Measurements from ENCODE around the gene WDCP.

The WDCP gene

DNA sequence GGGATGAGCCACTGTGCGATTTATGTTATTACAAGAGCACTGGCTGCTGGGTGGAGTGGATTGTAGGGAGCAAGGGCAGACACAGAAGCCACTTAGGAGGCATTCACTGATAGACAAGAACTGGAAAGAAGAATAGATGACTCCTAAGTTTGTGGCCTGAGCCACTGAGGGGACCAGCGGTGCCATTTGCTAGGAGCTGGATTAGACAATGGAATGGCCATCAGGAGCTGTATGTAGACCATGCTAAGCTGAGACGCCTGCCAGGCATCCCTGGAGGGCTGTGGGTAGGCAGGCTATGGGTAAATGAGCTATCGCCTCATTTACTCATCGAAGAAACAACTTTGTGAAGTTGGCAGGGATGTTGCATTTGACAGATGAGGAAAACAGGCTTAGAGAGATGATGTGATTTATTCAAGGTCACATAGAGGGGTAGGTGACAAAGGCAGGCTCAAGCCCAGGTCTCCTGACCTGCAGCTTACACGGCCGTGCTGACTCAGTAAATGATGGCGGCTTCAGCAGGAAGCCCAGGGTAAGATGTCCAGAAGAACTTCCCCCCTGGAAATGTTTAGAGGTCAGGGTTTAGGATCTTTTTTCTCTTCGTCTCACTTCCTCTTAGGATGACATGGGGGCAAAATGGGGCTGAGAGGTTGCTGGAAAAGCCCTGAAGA, 34.5 kb downstream of the WDCP start:
- no peak overlapping the region for H3K4me2 ChIP-seq (ENCODE audit: low read length)
- H2AFZ ChIP-seq (ENCODE audit: low read length) = no peak overlapping the region
- no peaks in the 10 kb centered on the region for H3K36me3 ChIP-seq (ENCODE audit: insufficient read depth, low read length)
- no peaks in the 10 kb centered on the region for H4K20me1 ChIP-seq (ENCODE audit: insufficient read depth, low read length)
- no peaks in the 10 kb centered on the region for H3K79me2 ChIP-seq (ENCODE audit: insufficient read depth, low read length)
- H3K9ac ChIP-seq (ENCODE audit: low read length) = no peak overlapping the region
- peaks cover 3% of the 10 kb centered on the region; the same call in 1 of the 2 replicates for H3K27me3 ChIP-seq (ENCODE audit: insufficient read depth, low read length)
- H3K27ac ChIP-seq (ENCODE audit: low read depth, low read length, poor library complexity, severe bottlenecking) = no peak overlapping the region
- no peaks in the 10 kb centered on the region for H3K4me1 ChIP-seq (ENCODE audit: insufficient read depth, low read length, severe bottlenecking)
- no peak overlapping the region for H3K4me3 ChIP-seq (ENCODE audit: low read depth, low read length, poor library complexity, severe bottlenecking)
- no peak for TF ChIP-seq EZH2 (IDR thresholded peaks at IDR 0.05; ENCODE audit: borderline replicate concordance, low read length)
- TF ChIP-seq, protein P1, sequence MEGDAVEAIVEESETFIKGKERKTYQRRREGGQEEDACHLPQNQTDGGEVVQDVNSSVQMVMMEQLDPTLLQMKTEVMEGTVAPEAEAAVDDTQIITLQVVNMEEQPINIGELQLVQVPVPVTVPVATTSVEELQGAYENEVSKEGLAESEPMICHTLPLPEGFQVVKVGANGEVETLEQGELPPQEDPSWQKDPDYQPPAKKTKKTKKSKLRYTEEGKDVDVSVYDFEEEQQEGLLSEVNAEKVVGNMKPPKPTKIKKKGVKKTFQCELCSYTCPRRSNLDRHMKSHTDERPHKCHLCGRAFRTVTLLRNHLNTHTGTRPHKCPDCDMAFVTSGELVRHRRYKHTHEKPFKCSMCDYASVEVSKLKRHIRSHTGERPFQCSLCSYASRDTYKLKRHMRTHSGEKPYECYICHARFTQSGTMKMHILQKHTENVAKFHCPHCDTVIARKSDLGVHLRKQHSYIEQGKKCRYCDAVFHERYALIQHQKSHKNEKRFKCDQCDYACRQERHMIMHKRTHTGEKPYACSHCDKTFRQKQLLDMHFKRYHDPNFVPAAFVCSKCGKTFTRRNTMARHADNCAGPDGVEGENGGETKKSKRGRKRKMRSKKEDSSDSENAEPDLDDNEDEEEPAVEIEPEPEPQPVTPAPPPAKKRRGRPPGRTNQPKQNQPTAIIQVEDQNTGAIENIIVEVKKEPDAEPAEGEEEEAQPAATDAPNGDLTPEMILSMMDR (IDR thresholded peaks at IDR 0.05; ENCODE audit: low read length) = no peak
- no peaks in the 10 kb centered on the region for H3K9me3 ChIP-seq (ENCODE audit: low read length)
- H3F3A ChIP-seq (ENCODE audit: insufficient read depth, low read length) = no peaks in the 10 kb centered on the region
- no peaks in the 10 kb centered on the region for H3K9me2 ChIP-seq (ENCODE audit: low read depth, low read length)

DNA sequence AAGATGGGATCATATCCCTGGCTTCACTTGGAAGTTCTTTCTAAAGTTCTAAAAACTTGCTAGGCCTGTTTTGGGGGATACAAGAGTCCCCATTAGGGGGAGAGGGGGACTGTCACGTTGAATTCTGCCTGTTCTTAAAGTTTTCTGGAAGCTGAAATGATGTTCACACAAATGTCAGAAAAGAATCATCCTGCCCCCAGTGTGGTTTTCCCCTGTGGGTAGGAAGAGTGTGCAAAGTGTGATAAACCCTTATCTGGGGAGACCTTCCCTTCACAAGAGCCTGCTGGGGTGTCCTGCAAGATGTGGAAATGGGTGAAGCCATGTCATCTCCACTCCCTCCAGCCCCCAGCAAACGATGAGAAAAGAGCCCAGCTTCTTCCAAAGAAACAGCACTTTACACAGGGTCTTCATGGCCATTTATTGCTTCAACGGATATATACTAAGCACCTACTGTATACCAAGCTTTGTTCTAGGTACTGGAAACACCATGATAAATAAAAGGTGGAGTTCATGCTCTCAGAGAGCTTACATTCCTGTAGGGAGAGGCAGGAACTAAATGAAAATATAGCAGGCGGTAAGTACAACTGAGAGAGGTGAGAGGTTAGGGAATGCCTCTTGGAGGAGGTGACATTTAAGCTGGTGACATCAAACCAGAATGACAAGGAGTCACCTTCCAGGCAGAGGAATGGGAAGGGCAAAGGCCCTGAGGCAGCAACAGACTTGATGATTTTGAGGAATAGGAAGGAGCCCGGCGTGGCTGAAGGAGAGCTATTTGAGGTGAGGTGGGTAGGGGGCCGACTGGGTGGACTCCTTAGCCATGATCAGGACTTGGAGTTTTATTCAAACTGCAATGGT, 35.7 kb downstream of the WDCP start:
- Histone ChIP-seq H2AFZ (ENCODE audit: low read length) (no peak overlapping the region), H3K9me2 (ENCODE audit: low read depth, low read length) (no peaks in the 10 kb centered on the region), H3F3A (ENCODE audit: insufficient read depth, low read length) (no peaks in the 10 kb centered on the region), H3K4me2 (ENCODE audit: low read length) (no peak overlapping the region), H3K9me3 (ENCODE audit: low read length) (no peaks in the 10 kb centered on the region), H3K9ac (ENCODE audit: low read length) (no peak overlapping the region), H3K4me3 (ENCODE audit: low read depth, low read length, poor library complexity, severe bottlenecking) (no peak overlapping the region), H3K79me2 (ENCODE audit: insufficient read depth, low read length) (no peaks in the 10 kb centered on the region), H3K36me3 (ENCODE audit: insufficient read depth, low read length) (no peaks in the 10 kb centered on the region), H3K27ac (ENCODE audit: low read depth, low read length, poor library complexity, severe bottlenecking) (no peak overlapping the region), H3K4me1 (ENCODE audit: insufficient read depth, low read length, severe bottlenecking) (no peaks in the 10 kb centered on the region), H4K20me1 (ENCODE audit: insufficient read depth, low read length) (no peaks in the 10 kb centered on the region), H3K27me3 (ENCODE audit: insufficient read depth, low read length) (peaks cover 3% of the 10 kb centered on the region; the same call in 1 of the 2 replicates)
- no peak for TF ChIP-seq EZH2 (IDR thresholded peaks at IDR 0.05; ENCODE audit: borderline replicate concordance, low read length)
- TF ChIP-seq, protein P1 (IDR thresholded peaks at IDR 0.05; ENCODE audit: low read length) = no peak

DNA sequence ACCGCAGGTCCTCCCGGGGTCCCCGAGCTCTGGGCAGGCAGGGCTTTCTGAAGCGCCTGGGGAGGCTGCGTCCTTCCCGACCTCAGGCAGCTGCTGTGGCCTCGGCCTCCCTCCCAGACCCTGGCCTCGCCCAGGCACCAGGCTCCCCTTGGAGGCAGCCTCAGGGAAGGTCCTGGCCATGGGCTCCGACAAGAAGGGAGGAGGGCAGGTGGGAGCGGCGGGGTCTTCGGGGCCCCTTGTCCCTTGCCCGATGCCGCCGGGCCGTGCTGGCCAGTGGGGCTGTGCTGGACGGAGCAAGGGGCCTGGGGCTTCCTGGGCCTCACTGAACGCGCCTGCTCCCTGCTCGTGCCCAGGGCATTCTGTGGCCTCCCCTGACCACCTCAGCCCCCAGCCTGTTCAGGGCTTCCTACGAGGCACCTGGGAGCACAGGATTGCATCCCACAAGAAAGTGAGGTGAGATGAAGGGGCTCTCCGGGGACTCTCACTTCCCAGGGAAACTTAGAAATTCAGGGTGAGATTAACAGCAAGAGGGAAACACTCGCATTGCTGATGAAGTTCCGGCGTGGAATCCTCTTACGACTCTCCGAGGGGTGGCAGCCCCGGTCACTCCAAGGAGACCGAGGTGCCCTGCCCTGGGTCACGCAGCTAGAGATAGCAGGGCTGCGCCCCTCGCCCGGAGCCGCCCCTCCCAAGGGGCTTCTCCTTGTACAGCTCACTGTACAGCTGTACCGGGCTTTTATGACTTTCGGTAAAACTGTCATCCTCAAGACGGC, 36.5 kb downstream of the WDCP start:
- H3K9me2 ChIP-seq (ENCODE audit: low read depth, low read length) = no peaks in the 10 kb centered on the region
- no peaks in the 10 kb centered on the region for H3K79me2 ChIP-seq (ENCODE audit: insufficient read depth, low read length)
- H4K20me1 ChIP-seq (ENCODE audit: insufficient read depth, low read length) = no peaks in the 10 kb centered on the region
- no peak overlapping the region for H2AFZ ChIP-seq (ENCODE audit: low read length)
- H3K4me3 ChIP-seq (ENCODE audit: low read depth, low read length, poor library complexity, severe bottlenecking) = no peak overlapping the region
- H3K36me3 ChIP-seq (ENCODE audit: insufficient read depth, low read length) = no peaks in the 10 kb centered on the region
- TF ChIP-seq, protein P1 (IDR thresholded peaks at IDR 0.05; ENCODE audit: low read length) = no peak
- TF ChIP-seq EZH2 (IDR thresholded peaks at IDR 0.05; ENCODE audit: borderline replicate concordance, low read length) = no peak
- H3K4me2 ChIP-seq (ENCODE audit: low read length) = no peak overlapping the region
- no peaks in the 10 kb centered on the region for H3F3A ChIP-seq (ENCODE audit: insufficient read depth, low read length)
- no peaks in the 10 kb centered on the region for H3K9me3 ChIP-seq (ENCODE audit: low read length)
- H3K9ac ChIP-seq (ENCODE audit: low read length) = no peak overlapping the region
- peaks cover 3% of the 10 kb centered on the region; the same call in 1 of the 2 replicates for H3K27me3 ChIP-seq (ENCODE audit: insufficient read depth, low read length)
- no peaks in the 10 kb centered on the region for H3K4me1 ChIP-seq (ENCODE audit: insufficient read depth, low read length, severe bottlenecking)
- no peak overlapping the region for H3K27ac ChIP-seq (ENCODE audit: low read depth, low read length, poor library complexity, severe bottlenecking)

Data from OCI-LY1 (cell line).